HCT116 (cell line): ENCODE results near the gene GPRC5B. TPM values are rescaled to one million over a fixed set of nuclear protein-coding genes. Genes with fewer than 3 reads are reported as not detected.

Experiments
- ATAC-seq: fragments of 200-7000 bp; cut with Tn5 transposase; 2 replicates; pipeline ENCODE4 v1.9.1; 2020; ENCODE audit warnings: mild to moderate bottlenecking, moderate library complexity
- BruUV-seq: library from RNA; stranded (reverse); fragments of 400-500 nt; replicated peaks from 2 replicates; lab custom pipeline; 2021; lab: Mats Ljungman, UMichigan
- CTCF ChIA-PET: fragments of 300-600 bp; sonication (Branson Sonifier 250); formaldehyde crosslinking; loops from one replicate; lab custom pipeline; 2021; ENCODE audit warnings: antibody characterized with exemption; lab: Charles Lee
- POLR2A ChIA-PET: fragments of 300-600, 350-600 bp; sonication (Branson Sonifier 250); formaldehyde crosslinking; loops from one replicate; lab custom pipeline; 2021; ENCODE audit warnings: antibody characterized with exemption; lab: Charles Lee
- RAD21 ChIA-PET, 2 experiments: fragments of 300-600 bp; sonication (Branson Sonifier 250); formaldehyde crosslinking; loops; one replicate each; lab custom pipeline; 2023; ENCODE audit warnings: low total read pairs in 2 of 2; ENCODE audit not compliant: uncharacterized antibody in 2 of 2, unreplicated experiment in 2 of 2, low non-redundant PET in 1 of 2; lab: Charles Lee
- DNase-seq: peaks from one replicate; pipeline ENCODE4 v3.0.0-alpha.2; 2010; ENCODE audit warnings: low read depth, low spot score
- H2AFZ ChIP-seq: fragments of 200-600 bp; shearing (Covaris generic), sonication (generic); 2 replicates; pipeline ENCODE4 v1.6.1; 2017; ENCODE audit warnings: low read depth, mixed run types, mixed read lengths, antibody characterized with exemption, low read length; ENCODE audit not compliant: poor library complexity, severe bottlenecking
- H3K27ac ChIP-seq: 2 replicates; pipeline ENCODE4 v1.5.1; 2012; ENCODE audit warnings: low read depth, low read length
- H3K27me3 ChIP-seq: fragments of 200-600 bp; sonication (generic); 2 replicates; pipeline ENCODE4 v1.6.1; 2016; ENCODE audit warnings: mixed run types, low read length, mixed read lengths; ENCODE audit not compliant: insufficient read depth
- H3K36me3 ChIP-seq, 2 experiments: fragments of 200-500 bp in 1 of 2; fragments of 200-600 bp in 1 of 2; sonication (Bioruptor generic) in 1 of 2; sonication (generic) in 1 of 2; 2 replicates each; pipeline versions ENCODE4 v1.5.1 to v1.6.1; 2014 to 2016; ENCODE audit warnings: low read length in 2 of 2, inconsistent platforms in 1 of 2, mixed read lengths in 1 of 2, mixed run types in 1 of 2; ENCODE audit not compliant: insufficient read depth in 2 of 2, control insufficient read depth in 1 of 2
- H3K4me1 ChIP-seq, 2 experiments: fragments of 200-600 bp in 1 of 2; sonication (generic) in 1 of 2; 2 replicates each; pipeline versions ENCODE4 v1.5.1 to v1.6.1; 2012 to 2017; ENCODE audit warnings: low read length in 2 of 2, inconsistent platforms in 1 of 2, mild to moderate bottlenecking in 1 of 2, mixed read lengths in 1 of 2, mixed run types in 1 of 2, moderate library complexity in 1 of 2; ENCODE audit not compliant: insufficient read depth in 2 of 2, control insufficient read depth in 1 of 2
- H3K4me2 ChIP-seq: fragments of 200-600 bp; sonication (generic); 2 replicates; pipeline ENCODE4 v1.6.1; 2017; ENCODE audit warnings: mixed run types, low read length, mixed read lengths
- H3K4me3 ChIP-seq, 2 experiments: fragments of 200-600 bp in 1 of 2; sonication (generic) in 1 of 2; replicated peaks in 1 of 2; 2 replicates each; pipeline ENCODE4 v1.5.1; 2011 to 2016; ENCODE audit warnings: low read length in 2 of 2, control low read depth in 1 of 2, low read depth in 1 of 2, mild to moderate bottlenecking in 1 of 2, mixed read lengths in 1 of 2, mixed run types in 1 of 2
- H3K79me2 ChIP-seq: fragments of 200-600 bp; sonication (generic); 2 replicates; pipeline ENCODE4 v1.6.1; 2017; ENCODE audit warnings: mild to moderate bottlenecking, mixed run types, low read length, moderate library complexity, mixed read lengths; ENCODE audit not compliant: insufficient read depth
- H3K9ac ChIP-seq: fragments of 200-600 bp; sonication (generic); 2 replicates; pipeline ENCODE4 v1.6.1; 2016; ENCODE audit warnings: low read length, mixed read lengths
- H3K9me2 ChIP-seq: fragments of 200-600 bp; sonication (generic), shearing (Covaris generic); 2 replicates; pipeline ENCODE4 v1.6.1; 2017; ENCODE audit warnings: mixed run types, mild to moderate bottlenecking, moderate library complexity; ENCODE audit not compliant: insufficient read depth
- H3K9me3 ChIP-seq, 2 experiments: fragments of 200-500 bp in 1 of 2; fragments of 200-600 bp in 1 of 2; sonication (Bioruptor generic) in 1 of 2; sonication (generic) in 1 of 2; 2 replicates each; pipeline ENCODE4 v1.6.1; 2014 to 2017; ENCODE audit warnings: low read length in 2 of 2, mixed read lengths in 2 of 2, inconsistent platforms in 1 of 2, low read depth in 1 of 2, mild to moderate bottlenecking in 1 of 2, mixed run types in 1 of 2, moderate library complexity in 1 of 2; ENCODE audit not compliant: control insufficient read depth in 1 of 2, insufficient read depth in 1 of 2
- H4K20me1 ChIP-seq: fragments of 200-600 bp; sonication (generic), shearing (Covaris generic); 2 replicates; pipeline ENCODE4 v1.6.1; 2017; ENCODE audit warnings: mixed run types, mild to moderate bottlenecking, moderate library complexity; ENCODE audit not compliant: insufficient read depth
- CBX3 ChIP-seq: IDR thresholded peaks from 2 replicates; pipeline ENCODE4 v1.6.1; 2012; ENCODE audit warnings: low read depth
- CEBPB ChIP-seq: IDR thresholded peaks from 2 replicates; pipeline ENCODE4 v1.6.1; 2012; ENCODE audit warnings: low read depth
- CTCF ChIP-seq, 3 experiments: fragments of 200-600 bp in 1 of 3; sonication (generic) in 1 of 3; IDR thresholded peaks in 2 of 3; conservative IDR thresholded peaks in 1 of 3; 2 replicates each; pipeline ENCODE4 v1.5.1; 2012 to 2017; ENCODE audit warnings: low read depth in 2 of 3, low read length in 2 of 3, antibody characterized with exemption in 1 of 3, borderline replicate concordance in 1 of 3, control low read depth in 1 of 3, mild to moderate bottlenecking in 1 of 3, mixed read lengths in 1 of 3, mixed run types in 1 of 3, moderate library complexity in 1 of 3; ENCODE audit not compliant: insufficient read depth in 1 of 3
- EGR1 ChIP-seq: IDR thresholded peaks from 2 replicates; pipeline ENCODE4 v1.6.1; 2012; ENCODE audit warnings: low read depth
- ELF1 ChIP-seq: IDR thresholded peaks from 2 replicates; pipeline ENCODE4 v1.6.1; 2012; ENCODE audit warnings: low read depth, borderline replicate concordance
- EZH2 ChIP-seq: fragments of 200-600 bp; sonication (generic); IDR thresholded peaks from 2 replicates; pipeline ENCODE4 v1.6.1; 2017; ENCODE audit warnings: antibody characterized with exemption, mixed run types
- EZH2phosphoT487 ChIP-seq: fragments of 200-600 bp; IDR thresholded peaks from 2 replicates; pipeline ENCODE4 v1.6.1; 2018; ENCODE audit warnings: antibody characterized with exemption, borderline replicate concordance
- FOSL1 ChIP-seq: IDR thresholded peaks from 2 replicates; pipeline ENCODE4 v1.6.1; 2012; ENCODE audit warnings: low read depth
- JUND ChIP-seq: IDR thresholded peaks from 2 replicates; pipeline ENCODE4 v1.6.1; 2012
- POLR2A ChIP-seq: IDR thresholded peaks from 2 replicates; pipeline ENCODE4 v1.7.0; 2011; ENCODE audit warnings: borderline replicate concordance; ENCODE audit not compliant: insufficient read depth, insufficient read length; ENCODE audit errors: extremely low read depth
- RAD21 ChIP-seq: IDR thresholded peaks from 2 replicates; pipeline ENCODE4 v1.6.1; 2012; ENCODE audit warnings: low read depth, mild to moderate bottlenecking
- SIN3A ChIP-seq: IDR thresholded peaks from 2 replicates; pipeline ENCODE4 v1.6.1; 2012; ENCODE audit warnings: low read depth
- SP1 ChIP-seq: IDR thresholded peaks from 2 replicates; pipeline ENCODE4 v1.6.1; 2012; ENCODE audit warnings: low read depth
- SRF ChIP-seq: IDR thresholded peaks from 2 replicates; pipeline ENCODE4 v1.6.1; 2012; ENCODE audit warnings: low read depth
- TCF7L2 ChIP-seq: IDR thresholded peaks from 2 replicates; pipeline ENCODE4 v1.7.0; 2011; ENCODE audit warnings: borderline replicate concordance, inconsistent platforms; ENCODE audit not compliant: insufficient read depth, insufficient read length; ENCODE audit errors: extremely low read depth
- ZFX ChIP-seq: fragments of 450-650 bp; IDR thresholded peaks from 2 replicates; pipeline ENCODE4 v1.6.1; 2017
- ZNF274 ChIP-seq: fragments of 200-500 bp; sonication (Bioruptor generic); IDR thresholded peaks from 2 replicates; pipeline ENCODE4 v1.6.1; 2014; ENCODE audit warnings: mild to moderate bottlenecking, low read depth, low read length, inconsistent platforms
- intact Hi-C: fragments of 100-400 bp; cut with micrococcal nuclease; formaldehyde crosslinking; loops from 2 replicates; pipeline ENCODE4 v1.10.0; 2022
- total RNA-seq: library from RNA; stranded (reverse); gene quantifications from one replicate; pipeline ENCODE4 v1.2.1, GENCODE V29; 2021; ENCODE audit not compliant: unreplicated experiment
- TF ChIP-seq, protein P1 (sequence below): IDR thresholded peaks from 2 replicates; pipeline ENCODE4 v1.6.1; 2012
- TF ChIP-seq, protein P2 (sequence below): IDR thresholded peaks from 2 replicates; pipeline ENCODE4 v1.6.1; 2011; ENCODE audit warnings: mild to moderate bottlenecking, low read length, moderate library complexity; ENCODE audit not compliant: insufficient replicate concordance; ENCODE audit errors: extremely low read depth
- TF ChIP-seq, protein P3 (sequence below): IDR thresholded peaks from 2 replicates; pipeline ENCODE4 v1.6.1; 2012

The GPRC5B gene
- total RNA-seq, 1 experiment from 2014 or later: 7.2 TPM

- intact Hi-C loops: no loop called here
- H3K79me2 ChIP-seq: no peaks in the 10 kb centered on the region
- no peak overlapping the region for H2AFZ ChIP-seq
- H3K4me1 ChIP-seq: peaks cover 0 to 12% of the 10 kb centered on the region in 2 experiments; a peak in 2 of 4 replicates
- H3K9ac ChIP-seq: no peak overlapping the region
- ChIA-PET CTCF (interaction anchor here (0.7 to 3.0 kb wide), 5 partner anchors 13 to 471 kb away, joined by 3 to 25 read pairs (median 8); no protein-coding TSS in a partner anchor), RAD21 (interaction anchor here in 1 of 2 experiments (0.6 to 1.6 kb wide), 2 partner anchors 388 to 474 kb away, joined by 3 to 4 read pairs; no protein-coding TSS in a partner anchor), POLR2A (no interaction called here)
- no peaks in the 10 kb centered on the region for H4K20me1 ChIP-seq
- ATAC-seq (no peak), DNase-seq (no peak)
- H3K27me3 ChIP-seq: no peaks in the 10 kb centered on the region
- BruUV-seq: no TSS peak
- no peak overlapping the region for H3K4me2 ChIP-seq
- no peaks in the 10 kb centered on the region for H3K9me2 ChIP-seq
- TF ChIP-seq CEBPB (no peak), POLR2A (no peak), EZH2 (no peak), CTCF (IDR thresholded peaks at IDR 0.05 in 2 of 3, conservative IDR thresholded peaks at IDR 0.05 in 1 of 3; ENCODE audit: borderline replicate concordance in 1 of 3, insufficient read depth in 1 of 3, low read depth in 2 of 3, low read length in 2 of 3) (no peak), SIN3A (no peak), JUND (no peak), FOSL1 (no peak), ELF1 (no peak), ZFX (no peak), EGR1 (no peak), TCF7L2 (no peak), ZNF274 (no peak), SRF (no peak), SP1 (no peak), RAD21 (no peak), EZH2phosphoT487 (no peak), CBX3 (no peak)
- TF ChIP-seq, protein P1, sequence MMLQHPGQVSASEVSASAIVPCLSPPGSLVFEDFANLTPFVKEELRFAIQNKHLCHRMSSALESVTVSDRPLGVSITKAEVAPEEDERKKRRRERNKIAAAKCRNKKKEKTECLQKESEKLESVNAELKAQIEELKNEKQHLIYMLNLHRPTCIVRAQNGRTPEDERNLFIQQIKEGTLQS: no peak
- TF ChIP-seq, protein P2, sequence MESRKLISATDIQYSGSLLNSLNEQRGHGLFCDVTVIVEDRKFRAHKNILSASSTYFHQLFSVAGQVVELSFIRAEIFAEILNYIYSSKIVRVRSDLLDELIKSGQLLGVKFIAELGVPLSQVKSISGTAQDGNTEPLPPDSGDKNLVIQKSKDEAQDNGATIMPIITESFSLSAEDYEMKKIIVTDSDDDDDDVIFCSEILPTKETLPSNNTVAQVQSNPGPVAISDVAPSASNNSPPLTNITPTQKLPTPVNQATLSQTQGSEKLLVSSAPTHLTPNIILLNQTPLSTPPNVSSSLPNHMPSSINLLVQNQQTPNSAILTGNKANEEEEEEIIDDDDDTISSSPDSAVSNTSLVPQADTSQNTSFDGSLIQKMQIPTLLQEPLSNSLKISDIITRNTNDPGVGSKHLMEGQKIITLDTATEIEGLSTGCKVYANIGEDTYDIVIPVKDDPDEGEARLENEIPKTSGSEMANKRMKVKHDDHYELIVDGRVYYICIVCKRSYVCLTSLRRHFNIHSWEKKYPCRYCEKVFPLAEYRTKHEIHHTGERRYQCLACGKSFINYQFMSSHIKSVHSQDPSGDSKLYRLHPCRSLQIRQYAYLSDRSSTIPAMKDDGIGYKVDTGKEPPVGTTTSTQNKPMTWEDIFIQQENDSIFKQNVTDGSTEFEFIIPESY: no peak
- TF ChIP-seq, protein P3, sequence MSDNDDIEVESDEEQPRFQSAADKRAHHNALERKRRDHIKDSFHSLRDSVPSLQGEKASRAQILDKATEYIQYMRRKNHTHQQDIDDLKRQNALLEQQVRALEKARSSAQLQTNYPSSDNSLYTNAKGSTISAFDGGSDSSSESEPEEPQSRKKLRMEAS: no peak
- H3K9me3 ChIP-seq: no peaks in the 10 kb centered on the region
- H3K4me3 ChIP-seq: no peak overlapping the region
- no peak overlapping the region for H3K27ac ChIP-seq
- H3K36me3 ChIP-seq: no peaks in the 10 kb centered on the region
Measured at GRCh38 chr16:19911747-19912454, 27.3 kb upstream of the GPRC5B start.
